Fibroblast of lung (primary cell): ENCODE results near the gene SDE2. TPM values are rescaled to one million over a fixed set of nuclear protein-coding genes. Genes with fewer than 3 reads are reported as not detected.

Experiments used
- DNase-seq, 2 donors: peaks; one replicate each; pipeline versions ENCODE4 v3.0.0 to v3.0.0-alpha.2; 2010; ENCODE audit warnings: low read depth in 2 of 2
- H2AFZ ChIP-seq: 2 replicates; pipeline ENCODE4 v1.5.1; 2012; ENCODE audit warnings: low read length, control low read depth, inconsistent platforms
- H3K27ac ChIP-seq: 2 replicates; pipeline ENCODE4 v1.5.1; 2011; ENCODE audit warnings: low read length, control low read depth; ENCODE audit not compliant: insufficient read depth
- H3K27me3 ChIP-seq: 2 replicates; pipeline ENCODE4 v1.5.1; 2011; ENCODE audit warnings: mild to moderate bottlenecking, low read length; ENCODE audit not compliant: control insufficient read depth, insufficient read depth
- H3K36me3 ChIP-seq: 2 replicates; pipeline ENCODE4 v1.5.1; 2011; ENCODE audit warnings: low read length; ENCODE audit not compliant: control insufficient read depth, insufficient read depth
- H3K4me1 ChIP-seq: 2 replicates; pipeline ENCODE4 v1.5.1; 2011; ENCODE audit warnings: low read length; ENCODE audit not compliant: control insufficient read depth, insufficient read depth; ENCODE audit errors: extremely low read depth
- H3K4me2 ChIP-seq: 2 replicates; pipeline ENCODE4 v1.5.1; 2011; ENCODE audit warnings: low read length, control low read depth; ENCODE audit not compliant: insufficient read depth; ENCODE audit errors: extremely low read depth
- H3K4me3 ChIP-seq, 4 experiments: fragments of 200-600 bp in 1 of 4; sonication (generic) in 1 of 4; replicated peaks in 1 of 4; 2 replicates each; pipeline ENCODE4 v1.5.1; 2011 to 2016; ENCODE audit warnings: low read length in 4 of 4, low read depth in 3 of 4, mild to moderate bottlenecking in 3 of 4, control low read depth in 2 of 4, inconsistent platforms in 1 of 4, mixed read lengths in 1 of 4; ENCODE audit not compliant: insufficient read depth in 1 of 4; ENCODE audit errors: control extremely low read depth in 1 of 4
- H3K79me2 ChIP-seq: 2 replicates; pipeline ENCODE4 v1.5.1; 2012; ENCODE audit warnings: mild to moderate bottlenecking, low read length, inconsistent platforms; ENCODE audit not compliant: control insufficient read depth, insufficient read depth
- H3K9ac ChIP-seq: 2 replicates; pipeline ENCODE4 v1.5.1; 2011; ENCODE audit warnings: mild to moderate bottlenecking, low read length, control low read depth; ENCODE audit not compliant: insufficient read depth
- H3K9me3 ChIP-seq: 2 replicates; pipeline ENCODE4 v1.5.1; 2012; ENCODE audit warnings: low read depth, low read length; ENCODE audit not compliant: control insufficient read depth, insufficient read depth
- H4K20me1 ChIP-seq: 2 replicates; pipeline ENCODE4 v1.5.1; 2011; ENCODE audit warnings: low read length; ENCODE audit not compliant: control insufficient read depth, insufficient read depth; ENCODE audit errors: extremely low read depth
- EZH2 ChIP-seq: IDR thresholded peaks from 2 replicates; pipeline ENCODE4 v1.5.1; 2012; ENCODE audit warnings: low read length, control low read depth, mild to moderate bottlenecking; ENCODE audit errors: missing control alignments
- polyA plus RNA-seq, 2 donors: library from polyadenylated mRNA; depleted of rRNA in 1 of 2; stranded (reverse) in 1 of 2; unstranded in 1 of 2; fragments of >200 nt; gene quantifications; 2 replicates each; pipeline ENCODE4 v1.2.1, GENCODE V29; 2011 to 2012; ENCODE audit warnings: missing spikeins in 1 of 2
- total RNA-seq: library from RNA; depleted of rRNA; stranded (reverse); fragments of >200 nt; gene quantifications from 2 replicates; pipeline ENCODE4 v1.2.1, GENCODE V29; 2014
- TF ChIP-seq, protein P1 (sequence below), 2 donors: IDR thresholded peaks in 1 of 2; conservative IDR thresholded peaks in 1 of 2; 1 replicate in 1 of 2; 2 replicates in 1 of 2; pipeline ENCODE4 v1.5.1; 2011 to 2012; ENCODE audit warnings: low read length in 2 of 2, control low read depth in 1 of 2, inconsistent platforms in 1 of 2, low read depth in 1 of 2, mild to moderate bottlenecking in 1 of 2

Gene SDE2
- total and polyA plus RNA-seq, 2 donors (not counting 1 experiment from before 2014, with no cell fraction given), result 17.2 to 25.8 TPM

DNA sequence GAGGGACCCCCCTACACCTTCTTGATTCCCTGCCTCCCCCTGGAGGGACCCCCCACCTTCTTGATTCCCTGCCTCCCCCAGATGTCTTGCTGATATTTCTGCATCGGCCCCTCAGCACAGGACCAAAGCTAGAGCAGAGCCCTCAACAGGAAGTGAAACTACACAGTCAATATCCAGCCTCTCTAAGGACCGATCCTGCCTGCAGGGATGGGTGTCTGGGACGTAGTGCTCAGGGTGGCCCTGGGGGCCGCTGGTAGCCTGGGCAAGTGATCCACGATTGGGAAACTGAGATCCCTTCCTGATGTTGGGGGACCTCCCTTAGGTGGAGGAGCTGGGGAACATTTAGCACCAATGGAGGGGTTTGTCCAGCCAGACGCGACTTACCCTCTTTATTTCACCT, 54.2 kb downstream of the SDE2 start:
- no peak for DNase-seq
- H4K20me1 ChIP-seq, result no peaks in the 10 kb centered on the region
- no peaks in the 10 kb centered on the region for H3K36me3 ChIP-seq
- no peak overlapping the region for H2AFZ ChIP-seq
- no peak overlapping the region for H3K9ac ChIP-seq
- TF ChIP-seq, protein P1, sequence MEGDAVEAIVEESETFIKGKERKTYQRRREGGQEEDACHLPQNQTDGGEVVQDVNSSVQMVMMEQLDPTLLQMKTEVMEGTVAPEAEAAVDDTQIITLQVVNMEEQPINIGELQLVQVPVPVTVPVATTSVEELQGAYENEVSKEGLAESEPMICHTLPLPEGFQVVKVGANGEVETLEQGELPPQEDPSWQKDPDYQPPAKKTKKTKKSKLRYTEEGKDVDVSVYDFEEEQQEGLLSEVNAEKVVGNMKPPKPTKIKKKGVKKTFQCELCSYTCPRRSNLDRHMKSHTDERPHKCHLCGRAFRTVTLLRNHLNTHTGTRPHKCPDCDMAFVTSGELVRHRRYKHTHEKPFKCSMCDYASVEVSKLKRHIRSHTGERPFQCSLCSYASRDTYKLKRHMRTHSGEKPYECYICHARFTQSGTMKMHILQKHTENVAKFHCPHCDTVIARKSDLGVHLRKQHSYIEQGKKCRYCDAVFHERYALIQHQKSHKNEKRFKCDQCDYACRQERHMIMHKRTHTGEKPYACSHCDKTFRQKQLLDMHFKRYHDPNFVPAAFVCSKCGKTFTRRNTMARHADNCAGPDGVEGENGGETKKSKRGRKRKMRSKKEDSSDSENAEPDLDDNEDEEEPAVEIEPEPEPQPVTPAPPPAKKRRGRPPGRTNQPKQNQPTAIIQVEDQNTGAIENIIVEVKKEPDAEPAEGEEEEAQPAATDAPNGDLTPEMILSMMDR (conservative IDR thresholded peaks at IDR 0.05 in 1 of 2, IDR thresholded peaks at IDR 0.05 in 1 of 2; ENCODE audit: low read depth in 1 of 2, low read length in 2 of 2), result no peak
- TF ChIP-seq EZH2, result no peak
- H3K27ac ChIP-seq, result no peak overlapping the region
- H3K27me3 ChIP-seq, result peaks cover 11% of the 10 kb centered on the region
- H3K9me3 ChIP-seq, result no peaks in the 10 kb centered on the region
- no peaks in the 10 kb centered on the region for H3K4me1 ChIP-seq
- no peak overlapping the region for H3K4me2 ChIP-seq
- H3K79me2 ChIP-seq, result no peaks in the 10 kb centered on the region
- no peak overlapping the region for H3K4me3 ChIP-seq

DNA sequence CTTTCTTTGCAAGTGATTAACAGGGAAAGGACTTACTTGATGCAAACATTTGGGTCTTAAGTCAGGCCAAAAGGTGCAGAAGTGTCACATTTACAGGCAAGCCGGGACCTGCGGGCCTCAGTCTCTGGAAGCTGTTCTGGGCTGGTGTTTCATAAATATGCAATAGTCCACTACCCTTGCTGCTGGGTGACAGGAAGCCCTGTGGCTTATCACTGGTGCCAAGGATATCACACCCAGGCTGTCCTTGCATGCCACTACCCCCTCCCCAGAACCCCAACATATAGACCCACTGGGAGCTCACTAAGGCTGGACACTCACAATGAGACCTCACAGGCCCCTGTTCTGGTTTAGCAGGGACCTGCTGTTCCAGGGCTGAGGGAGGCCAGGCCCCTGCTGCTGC, 54.8 kb downstream of the SDE2 start:
- no peaks in the 10 kb centered on the region for H3K36me3 ChIP-seq
- no peaks in the 10 kb centered on the region for H3K9me3 ChIP-seq
- H3K79me2 ChIP-seq, result no peaks in the 10 kb centered on the region
- no peak for TF ChIP-seq EZH2
- TF ChIP-seq, protein P1 (conservative IDR thresholded peaks at IDR 0.05 in 1 of 2, IDR thresholded peaks at IDR 0.05 in 1 of 2; ENCODE audit: low read depth in 1 of 2, low read length in 2 of 2), result no peak
- no peak overlapping the region for H3K27ac ChIP-seq
- H4K20me1 ChIP-seq, result no peaks in the 10 kb centered on the region
- H3K9ac ChIP-seq, result no peak overlapping the region
- DNase-seq, result no peak
- H3K4me3 ChIP-seq, result no peak overlapping the region
- peaks cover 11% of the 10 kb centered on the region for H3K27me3 ChIP-seq
- H2AFZ ChIP-seq, result no peak overlapping the region
- H3K4me1 ChIP-seq, result no peaks in the 10 kb centered on the region
- no peak overlapping the region for H3K4me2 ChIP-seq

DNA sequence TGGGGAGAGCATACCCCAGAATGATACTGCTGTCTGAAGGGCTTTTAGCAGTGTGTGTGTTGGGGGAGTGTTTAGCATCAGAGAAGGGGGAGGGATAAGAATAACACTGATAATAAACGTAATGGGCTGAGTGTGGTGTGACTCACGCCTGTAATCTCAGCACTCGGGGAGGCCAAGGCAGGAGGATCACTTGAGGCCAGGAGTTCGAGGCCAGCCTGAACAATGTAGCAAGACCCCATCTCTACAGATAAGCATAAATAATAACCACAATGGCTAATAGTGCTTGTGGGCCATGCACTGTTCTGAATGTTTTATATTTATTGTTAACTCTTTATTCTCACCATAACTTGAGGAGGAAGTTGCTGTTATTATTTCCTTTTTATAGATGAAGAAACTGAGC, 55.6 kb downstream of the SDE2 start:
- no peak overlapping the region for H3K4me2 ChIP-seq
- no peaks in the 10 kb centered on the region for H3K9me3 ChIP-seq
- TF ChIP-seq EZH2, result no peak
- TF ChIP-seq, protein P1 (conservative IDR thresholded peaks at IDR 0.05 in 1 of 2, IDR thresholded peaks at IDR 0.05 in 1 of 2; ENCODE audit: low read depth in 1 of 2, low read length in 2 of 2), result no peak
- H4K20me1 ChIP-seq, result no peaks in the 10 kb centered on the region
- no peak overlapping the region for H3K27ac ChIP-seq
- no peak for DNase-seq
- H3K36me3 ChIP-seq, result no peaks in the 10 kb centered on the region
- no peak overlapping the region for H3K4me3 ChIP-seq
- no peak overlapping the region for H3K9ac ChIP-seq
- H3K79me2 ChIP-seq, result no peaks in the 10 kb centered on the region
- H3K4me1 ChIP-seq, result no peaks in the 10 kb centered on the region
- peaks cover 4% of the 10 kb centered on the region for H3K27me3 ChIP-seq
- H2AFZ ChIP-seq, result no peak overlapping the region
